Measurements from ENCODE around the gene RPRD1A.

GRCh38 chr18:35956226-35956625 is 111.1 kb downstream of the RPRD1A start:
- TF ChIP-seq POLR2A (IDR thresholded peaks at IDR 0.05; ENCODE audit: borderline replicate concordance, extremely low read depth, insufficient read depth, insufficient read length) (no peak), CTCF (IDR thresholded peaks at IDR 0.05 in 2 of 3, conservative IDR thresholded peaks at IDR 0.05 in 1 of 3; ENCODE audit: borderline replicate concordance in 1 of 3, insufficient read depth in 1 of 3, low read depth in 2 of 3, low read length in 2 of 3) (no peak), MAX (IDR thresholded peaks at IDR 0.05) (no peak), EZH2phosphoT487 (IDR thresholded peaks at IDR 0.05; ENCODE audit: borderline replicate concordance) (no peak), EZH2 (IDR thresholded peaks at IDR 0.05) (no peak), ELF1 (IDR thresholded peaks at IDR 0.05; ENCODE audit: borderline replicate concordance, low read depth) (no peak), ZNF274 (IDR thresholded peaks at IDR 0.05; ENCODE audit: low read depth, low read length) (no peak), POLR2AphosphoS5 (IDR thresholded peaks at IDR 0.05; ENCODE audit: low read depth, low read length) (no peak), SRF (IDR thresholded peaks at IDR 0.05; ENCODE audit: low read depth) (no peak)

All from HCT116 (cell line).